ENCODE results near the gene DKK1.

The DKK1 gene

DNA sequence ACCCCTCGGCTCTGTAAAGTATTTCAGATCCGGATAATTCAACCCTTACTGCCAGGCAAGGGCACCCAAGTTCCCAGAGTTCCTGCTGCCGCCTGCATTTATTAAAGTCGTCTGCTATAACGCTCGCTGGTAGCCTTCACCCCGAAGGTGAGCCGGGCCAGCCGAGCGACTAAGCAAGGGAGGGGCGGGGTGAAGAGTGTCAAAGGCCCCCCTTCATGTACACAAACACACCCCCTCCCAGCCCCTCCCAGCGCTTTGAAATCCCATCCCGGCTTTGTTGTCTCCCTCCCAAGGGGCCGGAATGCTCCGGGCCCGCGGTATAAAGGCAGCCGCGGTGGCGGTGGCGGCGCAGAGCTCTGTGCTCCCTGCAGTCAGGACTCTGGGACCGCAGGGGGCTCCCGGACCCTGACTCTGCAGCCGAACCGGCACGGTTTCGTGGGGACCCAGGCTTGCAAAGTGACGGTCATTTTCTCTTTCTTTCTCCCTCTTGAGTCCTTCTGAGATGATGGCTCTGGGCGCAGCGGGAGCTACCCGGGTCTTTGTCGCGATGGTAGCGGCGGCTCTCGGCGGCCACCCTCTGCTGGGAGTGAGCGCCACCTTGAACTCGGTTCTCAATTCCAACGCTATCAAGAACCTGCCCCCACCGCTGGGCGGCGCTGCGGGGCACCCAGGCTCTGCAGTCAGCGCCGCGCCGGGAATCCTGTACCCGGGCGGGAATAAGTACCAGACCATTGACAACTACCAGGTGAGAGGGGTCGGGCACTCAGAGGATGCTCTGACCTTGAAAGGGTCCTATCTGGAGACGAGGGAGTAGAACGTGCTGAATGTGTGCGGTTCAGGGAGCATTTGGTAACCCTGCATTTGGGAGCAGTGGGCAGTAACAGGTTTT, at the start of gene DKK1 (continued):
- TF ChIP-seq, protein P1, sequence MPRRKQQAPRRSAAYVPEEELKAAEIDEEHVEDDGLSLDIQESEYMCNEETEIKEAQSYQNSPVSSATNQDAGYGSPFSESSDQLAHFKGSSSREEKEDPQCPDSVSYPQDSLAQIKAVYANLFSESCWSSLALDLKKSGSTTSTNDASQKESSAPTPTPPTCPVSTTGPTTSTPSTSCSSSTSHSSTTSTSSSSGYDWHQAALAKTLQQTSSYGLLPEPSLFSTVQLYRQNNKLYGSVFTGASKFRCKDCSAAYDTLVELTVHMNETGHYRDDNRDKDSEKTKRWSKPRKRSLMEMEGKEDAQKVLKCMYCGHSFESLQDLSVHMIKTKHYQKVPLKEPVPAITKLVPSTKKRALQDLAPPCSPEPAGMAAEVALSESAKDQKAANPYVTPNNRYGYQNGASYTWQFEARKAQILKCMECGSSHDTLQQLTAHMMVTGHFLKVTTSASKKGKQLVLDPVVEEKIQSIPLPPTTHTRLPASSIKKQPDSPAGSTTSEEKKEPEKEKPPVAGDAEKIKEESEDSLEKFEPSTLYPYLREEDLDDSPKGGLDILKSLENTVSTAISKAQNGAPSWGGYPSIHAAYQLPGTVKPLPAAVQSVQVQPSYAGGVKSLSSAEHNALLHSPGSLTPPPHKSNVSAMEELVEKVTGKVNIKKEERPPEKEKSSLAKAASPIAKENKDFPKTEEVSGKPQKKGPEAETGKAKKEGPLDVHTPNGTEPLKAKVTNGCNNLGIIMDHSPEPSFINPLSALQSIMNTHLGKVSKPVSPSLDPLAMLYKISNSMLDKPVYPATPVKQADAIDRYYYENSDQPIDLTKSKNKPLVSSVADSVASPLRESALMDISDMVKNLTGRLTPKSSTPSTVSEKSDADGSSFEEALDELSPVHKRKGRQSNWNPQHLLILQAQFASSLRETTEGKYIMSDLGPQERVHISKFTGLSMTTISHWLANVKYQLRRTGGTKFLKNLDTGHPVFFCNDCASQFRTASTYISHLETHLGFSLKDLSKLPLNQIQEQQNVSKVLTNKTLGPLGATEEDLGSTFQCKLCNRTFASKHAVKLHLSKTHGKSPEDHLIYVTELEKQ (tag by site-specific recombination; IDR thresholded peaks at IDR 0.05; ENCODE audit: borderline replicate concordance) = 0 out of 2 replicates have a peak, but pooled peaks have one; percentile 11
- TF ChIP-seq ZFHX2 (tag by site-specific recombination; conservative IDR thresholded peaks at IDR 0.05) = no peak
- TF ChIP-seq, protein P2, sequence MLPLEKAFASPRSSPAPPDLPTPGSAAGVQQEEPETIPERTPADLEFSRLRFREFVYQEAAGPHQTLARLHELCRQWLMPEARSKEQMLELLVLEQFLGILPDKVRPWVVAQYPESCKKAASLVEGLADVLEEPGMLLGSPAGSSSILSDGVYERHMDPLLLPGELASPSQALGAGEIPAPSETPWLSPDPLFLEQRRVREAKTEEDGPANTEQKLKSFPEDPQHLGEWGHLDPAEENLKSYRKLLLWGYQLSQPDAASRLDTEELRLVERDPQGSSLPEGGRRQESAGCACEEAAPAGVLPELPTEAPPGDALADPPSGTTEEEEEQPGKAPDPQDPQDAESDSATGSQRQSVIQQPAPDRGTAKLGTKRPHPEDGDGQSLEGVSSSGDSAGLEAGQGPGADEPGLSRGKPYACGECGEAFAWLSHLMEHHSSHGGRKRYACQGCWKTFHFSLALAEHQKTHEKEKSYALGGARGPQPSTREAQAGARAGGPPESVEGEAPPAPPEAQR (tag by site-specific recombination; IDR thresholded peaks at IDR 0.05) = no peak
- TF ChIP-seq ZNF335 (tag by site-specific recombination; conservative IDR thresholded peaks at IDR 0.05) = peak; percentile 93
- TF ChIP-seq, protein P3, sequence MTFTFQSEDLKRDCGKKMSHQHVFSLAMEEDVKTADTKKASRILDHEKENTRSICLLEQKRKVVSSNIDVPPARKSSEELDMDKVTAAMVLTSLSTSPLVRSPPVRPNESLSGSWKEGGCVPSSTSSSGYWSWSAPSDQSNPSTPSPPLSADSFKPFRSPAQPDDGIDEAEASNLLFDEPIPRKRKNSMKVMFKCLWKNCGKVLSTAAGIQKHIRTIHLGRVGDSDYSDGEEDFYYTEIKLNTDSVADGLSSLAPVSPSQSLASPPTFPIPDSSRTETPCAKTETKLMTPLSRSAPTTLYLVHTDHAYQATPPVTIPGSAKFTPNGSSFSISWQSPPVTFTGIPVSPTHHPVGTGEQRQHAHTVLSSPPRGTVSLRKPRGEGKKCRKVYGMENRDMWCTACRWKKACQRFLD (tag by site-specific recombination; IDR thresholded peaks at IDR 0.05) = no peak
- no peak for TF ChIP-seq ZNF132 (tag by site-specific recombination; IDR thresholded peaks at IDR 0.05; ENCODE audit: borderline replicate concordance)
- peak; percentile 87 for TF ChIP-seq ZBTB48 (tag by site-specific recombination; IDR thresholded peaks at IDR 0.05)
- TF ChIP-seq, protein P4, sequence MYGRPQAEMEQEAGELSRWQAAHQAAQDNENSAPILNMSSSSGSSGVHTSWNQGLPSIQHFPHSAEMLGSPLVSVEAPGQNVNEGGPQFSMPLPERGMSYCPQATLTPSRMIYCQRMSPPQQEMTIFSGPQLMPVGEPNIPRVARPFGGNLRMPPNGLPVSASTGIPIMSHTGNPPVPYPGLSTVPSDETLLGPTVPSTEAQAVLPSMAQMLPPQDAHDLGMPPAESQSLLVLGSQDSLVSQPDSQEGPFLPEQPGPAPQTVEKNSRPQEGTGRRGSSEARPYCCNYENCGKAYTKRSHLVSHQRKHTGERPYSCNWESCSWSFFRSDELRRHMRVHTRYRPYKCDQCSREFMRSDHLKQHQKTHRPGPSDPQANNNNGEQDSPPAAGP (tag by site-specific recombination; IDR thresholded peaks at IDR 0.05) = peak; percentile 81
- peak; percentile 97 for TF ChIP-seq TCF7L2 (IDR thresholded peaks at IDR 0.05; ENCODE audit: borderline replicate concordance, low read depth, low read length)
- TF ChIP-seq ZNF76 (tag by site-specific recombination; IDR thresholded peaks at IDR 0.05; ENCODE audit: borderline replicate concordance, low read depth) = peak; percentile 54
- TF ChIP-seq, protein P5, sequence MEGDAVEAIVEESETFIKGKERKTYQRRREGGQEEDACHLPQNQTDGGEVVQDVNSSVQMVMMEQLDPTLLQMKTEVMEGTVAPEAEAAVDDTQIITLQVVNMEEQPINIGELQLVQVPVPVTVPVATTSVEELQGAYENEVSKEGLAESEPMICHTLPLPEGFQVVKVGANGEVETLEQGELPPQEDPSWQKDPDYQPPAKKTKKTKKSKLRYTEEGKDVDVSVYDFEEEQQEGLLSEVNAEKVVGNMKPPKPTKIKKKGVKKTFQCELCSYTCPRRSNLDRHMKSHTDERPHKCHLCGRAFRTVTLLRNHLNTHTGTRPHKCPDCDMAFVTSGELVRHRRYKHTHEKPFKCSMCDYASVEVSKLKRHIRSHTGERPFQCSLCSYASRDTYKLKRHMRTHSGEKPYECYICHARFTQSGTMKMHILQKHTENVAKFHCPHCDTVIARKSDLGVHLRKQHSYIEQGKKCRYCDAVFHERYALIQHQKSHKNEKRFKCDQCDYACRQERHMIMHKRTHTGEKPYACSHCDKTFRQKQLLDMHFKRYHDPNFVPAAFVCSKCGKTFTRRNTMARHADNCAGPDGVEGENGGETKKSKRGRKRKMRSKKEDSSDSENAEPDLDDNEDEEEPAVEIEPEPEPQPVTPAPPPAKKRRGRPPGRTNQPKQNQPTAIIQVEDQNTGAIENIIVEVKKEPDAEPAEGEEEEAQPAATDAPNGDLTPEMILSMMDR (tag by site-specific recombination; IDR thresholded peaks at IDR 0.05) = peak; percentile 99
- peak; percentile 6; the same call in 1 of the 2 replicates for TF ChIP-seq MYNN (tag by site-specific recombination; IDR thresholded peaks at IDR 0.05; ENCODE audit: borderline replicate concordance)
- no peak for TF ChIP-seq ZNF768 (tag by site-specific recombination; IDR thresholded peaks at IDR 0.05)
- TF ChIP-seq, protein P6, sequence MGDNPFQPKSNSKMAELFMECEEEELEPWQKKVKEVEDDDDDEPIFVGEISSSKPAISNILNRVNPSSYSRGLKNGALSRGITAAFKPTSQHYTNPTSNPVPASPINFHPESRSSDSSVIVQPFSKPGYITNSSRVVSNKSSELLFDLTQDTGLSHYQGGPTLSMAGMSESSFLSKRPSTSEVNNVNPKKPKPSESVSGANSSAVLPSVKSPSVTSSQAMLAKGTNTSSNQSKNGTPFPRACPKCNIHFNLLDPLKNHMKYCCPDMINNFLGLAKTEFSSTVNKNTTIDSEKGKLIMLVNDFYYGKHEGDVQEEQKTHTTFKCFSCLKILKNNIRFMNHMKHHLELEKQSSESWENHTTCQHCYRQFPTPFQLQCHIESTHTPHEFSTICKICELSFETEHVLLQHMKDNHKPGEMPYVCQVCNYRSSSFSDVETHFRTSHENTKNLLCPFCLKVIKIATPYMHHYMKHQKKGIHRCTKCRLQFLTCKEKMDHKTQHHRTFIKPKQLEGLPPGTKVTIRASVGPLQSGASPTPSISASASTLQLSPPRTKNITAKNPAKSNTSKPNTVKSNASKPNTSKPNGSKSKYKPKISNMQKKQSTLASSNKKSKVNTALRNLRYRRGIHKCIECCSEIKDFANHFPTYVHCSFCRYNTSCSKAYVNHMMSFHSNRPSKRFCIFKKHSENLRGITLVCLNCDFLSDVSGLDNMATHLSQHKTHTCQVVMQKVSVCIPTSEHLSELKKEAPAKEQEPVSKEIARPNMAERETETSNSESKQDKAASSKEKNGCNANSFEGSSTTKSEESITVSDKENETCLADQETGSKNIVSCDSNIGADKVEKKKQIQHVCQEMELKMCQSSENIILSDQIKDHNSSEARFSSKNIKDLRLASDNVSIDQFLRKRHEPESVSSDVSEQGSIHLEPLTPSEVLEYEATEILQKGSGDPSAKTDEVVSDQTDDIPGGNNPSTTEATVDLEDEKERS (tag by site-specific recombination; IDR thresholded peaks at IDR 0.05) = no peak
- peak; percentile 66 for TF ChIP-seq SP7 (tag by site-specific recombination; IDR thresholded peaks at IDR 0.05)
- TF ChIP-seq YY1 (tag by site-specific recombination; IDR thresholded peaks at IDR 0.05) = peak; percentile 46; the same call in 1 of the 2 replicates
- TF ChIP-seq ZNF121 (tag by site-specific recombination; IDR thresholded peaks at IDR 0.05) = no peak
- TF ChIP-seq GLIS1 (tag by site-specific recombination; IDR thresholded peaks at IDR 0.05) = peak; percentile 81
- TF ChIP-seq ZNF146 (tag by site-specific recombination; IDR thresholded peaks at IDR 0.05) = no peak
- peak; percentile 92 for TF ChIP-seq GLIS2 (tag by site-specific recombination; IDR thresholded peaks at IDR 0.05)
- peak; percentile 71 for TF ChIP-seq SP3 (tag by site-specific recombination; IDR thresholded peaks at IDR 0.05)
- TF ChIP-seq ZNF600 (tag by site-specific recombination; IDR thresholded peaks at IDR 0.05) = peak; percentile 64; the same call in 1 of the 2 replicates
- TF ChIP-seq, protein P7, sequence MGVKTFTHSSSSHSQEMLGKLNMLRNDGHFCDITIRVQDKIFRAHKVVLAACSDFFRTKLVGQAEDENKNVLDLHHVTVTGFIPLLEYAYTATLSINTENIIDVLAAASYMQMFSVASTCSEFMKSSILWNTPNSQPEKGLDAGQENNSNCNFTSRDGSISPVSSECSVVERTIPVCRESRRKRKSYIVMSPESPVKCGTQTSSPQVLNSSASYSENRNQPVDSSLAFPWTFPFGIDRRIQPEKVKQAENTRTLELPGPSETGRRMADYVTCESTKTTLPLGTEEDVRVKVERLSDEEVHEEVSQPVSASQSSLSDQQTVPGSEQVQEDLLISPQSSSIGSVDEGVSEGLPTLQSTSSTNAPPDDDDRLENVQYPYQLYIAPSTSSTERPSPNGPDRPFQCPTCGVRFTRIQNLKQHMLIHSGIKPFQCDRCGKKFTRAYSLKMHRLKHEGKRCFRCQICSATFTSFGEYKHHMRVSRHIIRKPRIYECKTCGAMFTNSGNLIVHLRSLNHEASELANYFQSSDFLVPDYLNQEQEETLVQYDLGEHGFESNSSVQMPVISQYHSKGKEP (tag by site-specific recombination; IDR thresholded peaks at IDR 0.05) = peak; percentile 32; the same call in 1 of the 2 replicates
